Measurements from ENCODE around the gene SCLY. TPM values are rescaled to one million over a fixed set of nuclear protein-coding genes. Genes with fewer than 3 reads are reported as not detected.

SCLY gene
- polyA plus RNA-seq, 1 of the 3 experiments (the other 2 are of a cell fraction): 20.9 TPM

DNA sequence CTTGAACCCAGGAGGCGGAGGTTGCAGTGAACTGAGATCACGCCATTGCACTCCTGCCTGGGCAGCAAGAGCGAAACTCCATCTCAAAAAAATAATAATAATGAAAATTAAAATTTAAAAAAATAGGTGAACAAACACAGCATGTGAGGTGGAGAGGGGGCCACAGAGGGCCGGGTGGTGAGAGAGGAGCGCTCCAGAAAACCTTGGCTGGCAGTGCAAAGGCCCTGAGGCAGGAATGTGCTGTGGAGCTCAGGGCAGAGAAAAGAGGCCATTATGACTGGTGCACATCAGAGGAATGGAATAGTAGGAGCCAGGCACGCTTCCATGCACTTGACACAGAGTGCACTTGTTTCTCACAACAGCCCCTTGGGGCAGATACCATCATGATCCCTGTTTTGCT lies 21.6 kb upstream of the SCLY start:
- Histone ChIP-seq H3K79me2 (ENCODE audit: insufficient read depth) (no peaks in the 10 kb centered on the region), H3K9ac (no peak overlapping the region), H3K36me3 (replicated peaks in 1 of 2; ENCODE audit: control insufficient read depth in 1 of 2, insufficient read depth in 2 of 2, low read length in 1 of 2) (peaks cover 32 to 71% of the 10 kb centered on the region in 2 experiments), H3K4me2 (no peak overlapping the region), H3K4me1 (ENCODE audit: control insufficient read depth in 1 of 2, insufficient read depth in 2 of 2, low read depth in 1 of 2, low read length in 1 of 2) (no peaks in the 10 kb centered on the region; a peak in 2 of 4 replicates), H3K4me3 (ENCODE audit: low read depth in 2 of 2, low read length in 1 of 2) (no peak overlapping the region), H3F3A (replicated peaks; ENCODE audit: insufficient read depth) (no peaks in the 10 kb centered on the region), H3K27me3 (ENCODE audit: insufficient read depth) (no peaks in the 10 kb centered on the region), H4K20me1 (ENCODE audit: insufficient read depth) (no peaks in the 10 kb centered on the region), H3K9me3 (no peaks in the 10 kb centered on the region), H3K9me2 (no peaks in the 10 kb centered on the region), H3K27ac (ENCODE audit: low read depth in 2 of 2, low read length in 1 of 2) (no peak overlapping the region), H2AFZ (ENCODE audit: low read depth) (no peak overlapping the region)
- no peak for DNase-seq
- no peak for TF ChIP-seq TEAD4 (IDR thresholded peaks at IDR 0.05; ENCODE audit: borderline replicate concordance, insufficient read depth)
- CTCF ChIA-PET: no interaction called here
- POLR2A ChIA-PET: no interaction called here
- WGBS (ENCODE audit: low lambda C conversion rate): 79% methylated on average over 6 of the region's 6 CpGs

DNA sequence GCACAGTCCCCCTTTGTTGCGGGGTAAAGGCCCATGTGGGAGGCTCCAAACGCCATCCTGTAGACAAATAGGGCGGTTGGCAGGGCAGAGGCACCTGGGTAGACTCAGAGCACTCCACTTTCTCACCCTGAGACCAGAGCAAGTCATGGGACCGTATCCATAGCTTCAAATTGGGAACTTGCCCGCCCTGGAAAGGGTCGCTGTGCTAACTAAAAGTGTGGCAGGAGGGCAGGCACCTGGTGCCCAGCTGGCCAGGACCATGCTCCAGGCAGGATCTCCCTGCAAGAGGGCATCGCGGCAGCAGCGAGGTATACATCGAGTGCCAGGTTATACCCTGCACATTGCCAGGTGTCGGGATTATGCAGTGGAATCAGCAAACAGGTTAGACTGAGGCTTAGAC lies 20.8 kb upstream of the SCLY start:
- ChIA-PET POLR2A (interaction anchor here (1.1 kb wide), 1 partner anchor 21 kb away, joined by 3 read pairs; the partner anchor contains the start of gene SCLY), CTCF (no interaction called here)
- DNase-seq: no peak

DNA sequence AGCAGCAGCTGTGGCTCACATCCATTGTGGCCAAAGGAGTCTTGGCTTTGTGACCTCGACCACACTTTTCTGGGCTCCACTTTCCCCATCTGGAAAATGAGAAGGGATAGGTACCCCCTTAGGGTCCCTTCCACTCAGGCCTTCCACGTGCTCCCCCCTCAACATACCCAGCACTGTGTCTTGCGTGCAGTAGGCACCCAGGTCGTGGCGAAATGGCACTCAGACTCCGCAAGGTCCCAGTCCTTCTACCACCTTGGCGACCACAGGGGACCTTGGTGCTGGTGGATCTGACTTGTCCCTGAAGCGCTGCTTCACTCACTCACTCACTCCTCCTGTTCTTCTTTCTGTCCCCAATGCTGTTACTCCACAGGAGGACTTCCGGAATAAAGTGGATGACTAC lies 19.9 kb upstream of the SCLY start:
- no peaks in the 10 kb centered on the region for H3K9me3 ChIP-seq
- H3K4me3 ChIP-seq (ENCODE audit: low read depth in 2 of 2, low read length in 1 of 2): no peak overlapping the region
- POLR2A ChIA-PET: interaction anchor here (1.1 kb wide), 1 partner anchor 20 kb away, joined by 3 read pairs; the partner anchor contains the start of gene SCLY
- no peaks in the 10 kb centered on the region for H3F3A ChIP-seq (replicated peaks; ENCODE audit: insufficient read depth)
- no peak overlapping the region for H3K4me2 ChIP-seq
- no peak overlapping the region for H2AFZ ChIP-seq (ENCODE audit: low read depth)
- H4K20me1 ChIP-seq (ENCODE audit: insufficient read depth): no peaks in the 10 kb centered on the region
- no peaks in the 10 kb centered on the region for H3K27me3 ChIP-seq (ENCODE audit: insufficient read depth)
- WGBS (ENCODE audit: low lambda C conversion rate): 95% methylated on average over 8 of the region's 9 CpGs
- TF ChIP-seq, protein P1, sequence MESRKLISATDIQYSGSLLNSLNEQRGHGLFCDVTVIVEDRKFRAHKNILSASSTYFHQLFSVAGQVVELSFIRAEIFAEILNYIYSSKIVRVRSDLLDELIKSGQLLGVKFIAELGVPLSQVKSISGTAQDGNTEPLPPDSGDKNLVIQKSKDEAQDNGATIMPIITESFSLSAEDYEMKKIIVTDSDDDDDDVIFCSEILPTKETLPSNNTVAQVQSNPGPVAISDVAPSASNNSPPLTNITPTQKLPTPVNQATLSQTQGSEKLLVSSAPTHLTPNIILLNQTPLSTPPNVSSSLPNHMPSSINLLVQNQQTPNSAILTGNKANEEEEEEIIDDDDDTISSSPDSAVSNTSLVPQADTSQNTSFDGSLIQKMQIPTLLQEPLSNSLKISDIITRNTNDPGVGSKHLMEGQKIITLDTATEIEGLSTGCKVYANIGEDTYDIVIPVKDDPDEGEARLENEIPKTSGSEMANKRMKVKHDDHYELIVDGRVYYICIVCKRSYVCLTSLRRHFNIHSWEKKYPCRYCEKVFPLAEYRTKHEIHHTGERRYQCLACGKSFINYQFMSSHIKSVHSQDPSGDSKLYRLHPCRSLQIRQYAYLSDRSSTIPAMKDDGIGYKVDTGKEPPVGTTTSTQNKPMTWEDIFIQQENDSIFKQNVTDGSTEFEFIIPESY (IDR thresholded peaks at IDR 0.05; ENCODE audit: borderline replicate concordance, low read depth): no peak
- TF ChIP-seq JUND (IDR thresholded peaks at IDR 0.05): no peak
- no peak for TF ChIP-seq EP300 (IDR thresholded peaks at IDR 0.05; ENCODE audit: borderline replicate concordance in 1 of 2, low read depth in 1 of 2, low read length in 1 of 2)
- TF ChIP-seq ELF1 (IDR thresholded peaks at IDR 0.05): no peak
- TF ChIP-seq, protein P2, sequence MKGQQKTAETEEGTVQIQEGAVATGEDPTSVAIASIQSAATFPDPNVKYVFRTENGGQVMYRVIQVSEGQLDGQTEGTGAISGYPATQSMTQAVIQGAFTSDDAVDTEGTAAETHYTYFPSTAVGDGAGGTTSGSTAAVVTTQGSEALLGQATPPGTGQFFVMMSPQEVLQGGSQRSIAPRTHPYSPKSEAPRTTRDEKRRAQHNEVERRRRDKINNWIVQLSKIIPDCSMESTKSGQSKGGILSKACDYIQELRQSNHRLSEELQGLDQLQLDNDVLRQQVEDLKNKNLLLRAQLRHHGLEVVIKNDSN (IDR thresholded peaks at IDR 0.05; ENCODE audit: borderline replicate concordance, low read depth): no peak
- no peak for TF ChIP-seq RAD21 (IDR thresholded peaks at IDR 0.05; ENCODE audit: low read length)
- TF ChIP-seq POLR2AphosphoS5 (IDR thresholded peaks at IDR 0.05; ENCODE audit: low read depth, low read length): no peak
- no peak for TF ChIP-seq GATA2 (CRISPR knock-in tag; IDR thresholded peaks at IDR 0.05)
- no peak for TF ChIP-seq MXI1 (IDR thresholded peaks at IDR 0.05; ENCODE audit: low read depth, low read length)
- TF ChIP-seq CHD2 (IDR thresholded peaks at IDR 0.05; ENCODE audit: low read length, partially characterized antibody): no peak
- TF ChIP-seq, protein P3, sequence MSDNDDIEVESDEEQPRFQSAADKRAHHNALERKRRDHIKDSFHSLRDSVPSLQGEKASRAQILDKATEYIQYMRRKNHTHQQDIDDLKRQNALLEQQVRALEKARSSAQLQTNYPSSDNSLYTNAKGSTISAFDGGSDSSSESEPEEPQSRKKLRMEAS (IDR thresholded peaks at IDR 0.05; ENCODE audit: low read depth): no peak
- TF ChIP-seq, protein P4, sequence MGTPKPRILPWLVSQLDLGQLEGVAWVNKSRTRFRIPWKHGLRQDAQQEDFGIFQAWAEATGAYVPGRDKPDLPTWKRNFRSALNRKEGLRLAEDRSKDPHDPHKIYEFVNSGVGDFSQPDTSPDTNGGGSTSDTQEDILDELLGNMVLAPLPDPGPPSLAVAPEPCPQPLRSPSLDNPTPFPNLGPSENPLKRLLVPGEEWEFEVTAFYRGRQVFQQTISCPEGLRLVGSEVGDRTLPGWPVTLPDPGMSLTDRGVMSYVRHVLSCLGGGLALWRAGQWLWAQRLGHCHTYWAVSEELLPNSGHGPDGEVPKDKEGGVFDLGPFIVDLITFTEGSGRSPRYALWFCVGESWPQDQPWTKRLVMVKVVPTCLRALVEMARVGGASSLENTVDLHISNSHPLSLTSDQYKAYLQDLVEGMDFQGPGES (IDR thresholded peaks at IDR 0.05; ENCODE audit: low read depth, low read length): no peak
- TF ChIP-seq, protein P5, sequence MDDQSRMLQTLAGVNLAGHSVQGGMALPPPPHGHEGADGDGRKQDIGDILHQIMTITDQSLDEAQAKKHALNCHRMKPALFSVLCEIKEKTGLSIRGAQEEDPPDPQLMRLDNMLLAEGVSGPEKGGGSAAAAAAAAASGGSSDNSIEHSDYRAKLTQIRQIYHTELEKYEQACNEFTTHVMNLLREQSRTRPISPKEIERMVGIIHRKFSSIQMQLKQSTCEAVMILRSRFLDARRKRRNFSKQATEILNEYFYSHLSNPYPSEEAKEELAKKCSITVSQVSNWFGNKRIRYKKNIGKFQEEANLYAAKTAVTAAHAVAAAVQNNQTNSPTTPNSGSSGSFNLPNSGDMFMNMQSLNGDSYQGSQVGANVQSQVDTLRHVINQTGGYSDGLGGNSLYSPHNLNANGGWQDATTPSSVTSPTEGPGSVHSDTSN (IDR thresholded peaks at IDR 0.05): no peak
- no peak for TF ChIP-seq FOXJ3 (CRISPR knock-in tag; IDR thresholded peaks at IDR 0.05)
- TF ChIP-seq TCF12 (IDR thresholded peaks at IDR 0.05): no peak
- no peak for TF ChIP-seq NRF1 (IDR thresholded peaks at IDR 0.05; ENCODE audit: low read depth, low read length)
- TF ChIP-seq NFIC (IDR thresholded peaks at IDR 0.05; ENCODE audit: borderline replicate concordance): no peak
- H3K9ac ChIP-seq: no peak overlapping the region
- no peak overlapping the region for H3K27ac ChIP-seq (ENCODE audit: low read depth in 2 of 2, low read length in 1 of 2)
- H3K79me2 ChIP-seq (ENCODE audit: insufficient read depth): no peaks in the 10 kb centered on the region
- DNase-seq: no peak
- H3K9me2 ChIP-seq: no peaks in the 10 kb centered on the region
- H3K36me3 ChIP-seq (replicated peaks in 1 of 2; ENCODE audit: control insufficient read depth in 1 of 2, insufficient read depth in 2 of 2, low read length in 1 of 2): peaks cover 26 to 71% of the 10 kb centered on the region in 2 experiments
- no peaks in the 10 kb centered on the region; a peak in 2 of 4 replicates for H3K4me1 ChIP-seq (ENCODE audit: control insufficient read depth in 1 of 2, insufficient read depth in 2 of 2, low read depth in 1 of 2, low read length in 1 of 2)
- CTCF ChIA-PET: interaction anchor here (0.6 kb wide), 1 partner anchor 51 kb away, joined by 3 read pairs; no protein-coding TSS in a partner anchor

More for the DNA sequence above, 20.8 kb upstream of the SCLY start:
- Histone ChIP-seq H3K9me2 (no peaks in the 10 kb centered on the region), H3K79me2 (ENCODE audit: insufficient read depth) (no peaks in the 10 kb centered on the region), H4K20me1 (ENCODE audit: insufficient read depth) (no peaks in the 10 kb centered on the region), H3K9ac (no peak overlapping the region), H3K36me3 (replicated peaks in 1 of 2; ENCODE audit: control insufficient read depth in 1 of 2, insufficient read depth in 2 of 2, low read length in 1 of 2) (peaks cover 32 to 71% of the 10 kb centered on the region in 2 experiments), H3F3A (replicated peaks; ENCODE audit: insufficient read depth) (no peaks in the 10 kb centered on the region), H3K27ac (ENCODE audit: low read depth in 2 of 2, low read length in 1 of 2) (no peak overlapping the region), H3K4me2 (no peak overlapping the region), H3K27me3 (ENCODE audit: insufficient read depth) (no peaks in the 10 kb centered on the region), H2AFZ (ENCODE audit: low read depth) (no peak overlapping the region), H3K9me3 (no peaks in the 10 kb centered on the region), H3K4me1 (ENCODE audit: control insufficient read depth in 1 of 2, insufficient read depth in 2 of 2, low read depth in 1 of 2, low read length in 1 of 2) (no peaks in the 10 kb centered on the region; a peak in 2 of 4 replicates), H3K4me3 (ENCODE audit: low read depth in 2 of 2, low read length in 1 of 2) (no peak overlapping the region)
- 94% methylated on average over 11 of the region's 11 CpGs for WGBS (ENCODE audit: low lambda C conversion rate)
- TF ChIP-seq FOXM1 (IDR thresholded peaks at IDR 0.05; ENCODE audit: low read depth) (no peak), FOXJ3 (CRISPR knock-in tag; IDR thresholded peaks at IDR 0.05) (no peak), YY1 (IDR thresholded peaks at IDR 0.05; ENCODE audit: low read depth) (no peak), GABPA (IDR thresholded peaks at IDR 0.05; ENCODE audit: low read depth) (no peak)

All from SK-N-SH (cell line).